H9 (cell line): ENCODE data around the gene KRTAP16-1. TPM values are rescaled to one million over a fixed set of nuclear protein-coding genes. Genes with fewer than 3 reads are reported as not detected.
A peak's percentile ranks its signal among the peaks of the same experiment; 100 is the strongest.

Experiments used
- DNase-seq: peaks from one replicate; pipeline ENCODE4 v3.0.0-alpha.2; 2017
- H2AFZ ChIP-seq: one replicate; pipeline ENCODE4 v1.6.1; 2013; ENCODE audit warnings: mild to moderate bottlenecking, low read length, control low read depth, moderate library complexity
- H2AK5ac ChIP-seq: 2 replicates; pipeline ENCODE4 v1.6.1; 2013; ENCODE audit warnings: low read length, control low read depth, mixed read lengths; ENCODE audit not compliant: insufficient read length
- H2BK120ac ChIP-seq: one replicate; pipeline ENCODE4 v1.6.1; 2013; ENCODE audit warnings: low read depth, mild to moderate bottlenecking, low read length, control low read depth, inconsistent platforms; ENCODE audit not compliant: poor library complexity, severe bottlenecking
- H2BK12ac ChIP-seq: 2 replicates; pipeline ENCODE4 v1.6.1; 2013; ENCODE audit warnings: low read length, control low read depth, mixed read lengths, low read depth; ENCODE audit not compliant: insufficient read length
- H2BK15ac ChIP-seq: 2 replicates; pipeline ENCODE4 v1.6.1; 2013; ENCODE audit warnings: low read depth, low read length, control low read depth
- H2BK20ac ChIP-seq: one replicate; pipeline ENCODE4 v1.6.1; 2013; ENCODE audit warnings: low read depth, mild to moderate bottlenecking, low read length, control low read depth, inconsistent platforms; ENCODE audit not compliant: poor library complexity, severe bottlenecking
- H2BK5ac ChIP-seq: 2 replicates; pipeline ENCODE4 v1.6.1; 2013; ENCODE audit warnings: low read length, control low read depth, mixed read lengths; ENCODE audit not compliant: insufficient read length
- H3K14ac ChIP-seq: 2 replicates; pipeline ENCODE4 v1.6.1; 2013; ENCODE audit warnings: low read length, control low read depth; ENCODE audit not compliant: insufficient read depth
- H3K18ac ChIP-seq: 2 replicates; pipeline ENCODE4 v1.6.1; 2013; ENCODE audit warnings: low read depth, mild to moderate bottlenecking, mixed read lengths, low read length, control low read depth; ENCODE audit not compliant: insufficient read length
- H3K23ac ChIP-seq: 2 replicates; pipeline ENCODE4 v1.6.1; 2013; ENCODE audit warnings: low read length, control low read depth, mixed read lengths, low read depth; ENCODE audit not compliant: insufficient read length
- H3K23me2 ChIP-seq: 2 replicates; pipeline ENCODE4 v1.6.1; 2013; ENCODE audit warnings: low read depth, mild to moderate bottlenecking, mixed read lengths, low read length, control low read depth; ENCODE audit not compliant: insufficient read length, poor library complexity, severe bottlenecking
- H3K27ac ChIP-seq: 2 replicates; pipeline ENCODE4 v1.5.1; 2013; ENCODE audit warnings: low read length, control low read depth, mixed read lengths, low read depth; ENCODE audit not compliant: insufficient read length
- H3K27me3 ChIP-seq: 2 replicates; pipeline ENCODE4 v1.6.1; 2013; ENCODE audit warnings: low read length, control low read depth, inconsistent platforms; ENCODE audit not compliant: insufficient read depth
- H3K4ac ChIP-seq: 2 replicates; pipeline ENCODE4 v1.6.1; 2013; ENCODE audit warnings: low read depth, mild to moderate bottlenecking, control low read depth, inconsistent platforms, low read length, moderate library complexity
- H3K4me1 ChIP-seq: 2 replicates; pipeline ENCODE4 v1.6.1; 2013; ENCODE audit warnings: low read length, control low read depth, inconsistent platforms; ENCODE audit not compliant: insufficient read depth
- H3K4me2 ChIP-seq: 2 replicates; pipeline ENCODE4 v1.6.1; 2013; ENCODE audit warnings: low read length, control low read depth, mixed read lengths; ENCODE audit not compliant: insufficient read length, insufficient read depth
- H3K56ac ChIP-seq: 2 replicates; pipeline ENCODE4 v1.6.1; 2013; ENCODE audit warnings: low read depth, mild to moderate bottlenecking, mixed read lengths, low read length, control low read depth; ENCODE audit not compliant: insufficient read length
- H3K79me1 ChIP-seq: 2 replicates; pipeline ENCODE4 v1.6.1; 2013; ENCODE audit warnings: low read depth, mild to moderate bottlenecking, moderate library complexity, low read length, control low read depth, inconsistent platforms; ENCODE audit not compliant: insufficient read depth, poor library complexity, severe bottlenecking
- H3K79me2 ChIP-seq: 2 replicates; pipeline ENCODE4 v1.6.1; 2013; ENCODE audit warnings: low read length, control low read depth, inconsistent platforms; ENCODE audit not compliant: insufficient read depth
- H3K9ac ChIP-seq: 2 replicates; pipeline ENCODE4 v1.6.1; 2013; ENCODE audit warnings: low read length, control low read depth, mixed read lengths; ENCODE audit not compliant: insufficient read length; ENCODE audit errors: extremely low read depth
- H3K9me3 ChIP-seq: one replicate; pipeline ENCODE4 v1.6.1; 2013; ENCODE audit warnings: low read depth, low read length, inconsistent platforms; ENCODE audit not compliant: control insufficient read depth
- H3T11ph ChIP-seq: one replicate; pipeline ENCODE4 v1.6.1; 2013; ENCODE audit warnings: mild to moderate bottlenecking, low read length, control low read depth, inconsistent platforms
- H4K20me1 ChIP-seq: one replicate; pipeline ENCODE4 v1.6.1; 2013; ENCODE audit not compliant: control insufficient read depth, insufficient read length, insufficient read depth
- H4K5ac ChIP-seq: 2 replicates; pipeline ENCODE4 v1.6.1; 2013; ENCODE audit warnings: low read depth, mild to moderate bottlenecking, mixed read lengths, low read length, control low read depth; ENCODE audit not compliant: insufficient read length
- H4K8ac ChIP-seq: replicated peaks from 2 replicates; pipeline ENCODE4 v1.6.1; 2013; ENCODE audit warnings: low read length, control low read depth, mixed read lengths, low read depth; ENCODE audit not compliant: insufficient read length
- H4K91ac ChIP-seq: 2 replicates; pipeline ENCODE4 v1.6.1; 2013; ENCODE audit warnings: low read depth, mild to moderate bottlenecking, moderate library complexity, mixed read lengths, low read length, control low read depth; ENCODE audit not compliant: insufficient read length
- H3K27ac Mint-ChIP-seq, 3 experiments: 2 replicates in 2 of 3; 3 replicates in 1 of 3; pipeline ENCODE4 v1.8.0; 2020 to 2021; ENCODE audit warnings: mixed read lengths in 3 of 3, mild to moderate bottlenecking in 1 of 3, moderate library complexity in 1 of 3
- H3K27me3 Mint-ChIP-seq: 2 replicates; pipeline ENCODE4 v1.8.0; 2021; ENCODE audit warnings: low read depth, mild to moderate bottlenecking, moderate library complexity, mixed read lengths
- H3K36me3 Mint-ChIP-seq, 3 experiments: 2 replicates in 2 of 3; 3 replicates in 1 of 3; pipeline ENCODE4 v1.8.0; 2020 to 2021; ENCODE audit warnings: low read depth in 3 of 3, mixed read lengths in 3 of 3; ENCODE audit not compliant: insufficient read depth in 1 of 3
- H3K4me1 Mint-ChIP-seq, 2 experiments: 2 replicates each; pipeline ENCODE4 v1.8.0; 2020; ENCODE audit warnings: mixed read lengths in 2 of 2
- H3K4me3 Mint-ChIP-seq, 2 experiments: 2 replicates in 1 of 2; 3 replicates in 1 of 2; pipeline ENCODE4 v1.8.0; 2020 to 2021; ENCODE audit warnings: mild to moderate bottlenecking in 2 of 2, mixed read lengths in 2 of 2, moderate library complexity in 1 of 2
- H3K9me3 Mint-ChIP-seq, 2 experiments: 2 replicates in 1 of 2; 3 replicates in 1 of 2; pipeline ENCODE4 v1.8.0; 2020; ENCODE audit warnings: mild to moderate bottlenecking in 2 of 2, mixed read lengths in 2 of 2, moderate library complexity in 1 of 2
- CTCF ChIP-seq: fragments of 200-600 bp; sonication (generic); conservative IDR thresholded peaks from 3 replicates; pipeline ENCODE4 v1.8.0; 2021; ENCODE audit warnings: antibody characterized with exemption, mild to moderate bottlenecking
- WGBS: extraction: QIAGEN DNeasy Blood & Tissue Kit; methylation state at CpG from one replicate; pipeline ENCODE4 v1.1.7; 2013; ENCODE audit warnings: missing lambda C conversion rate, low lambda C conversion rate, mixed read lengths; ENCODE audit not compliant: insufficient read length; ENCODE audit errors: extremely low coverage; 5-methylcytosine and 5-hydroxymethylcytosine counted together
- total RNA-seq: library from RNA; stranded (reverse); gene quantifications from 2 replicates; pipeline ENCODE4 v1.2.1, GENCODE V29; 2021

The KRTAP16-1 gene
- total RNA-seq, 1 experiment from 2014 or later: not detected

- Histone ChIP-seq H3K27ac (no peak within 1 kb of the TSS), H3K4me1 (no peaks in the 10 kb centered on the region; the same call in 1 of the 2 replicates), H3K14ac (peak within 1 kb of the TSS; percentile 40; the same call in 1 of the 2 replicates), H3K79me2 (no peaks in the 10 kb centered on the region), H3K56ac (no peak within 1 kb of the TSS), H2BK120ac (no peak within 1 kb of the TSS), H2BK20ac (no peak within 1 kb of the TSS), H3T11ph (no peak within 1 kb of the TSS), H2BK5ac (no peak within 1 kb of the TSS), H4K91ac (no peak within 1 kb of the TSS), H2AK5ac (no peak within 1 kb of the TSS), H3K9me3 (no peaks in the 10 kb centered on the region), H4K5ac (no peak within 1 kb of the TSS), H3K27me3 (no peaks in the 10 kb centered on the region), H3K23me2 (no peaks in the 10 kb centered on the region), H2BK12ac (no peak within 1 kb of the TSS), H3K18ac (no peak within 1 kb of the TSS), H4K8ac (no peak within 1 kb of the TSS), H2AFZ (no peak within 1 kb of the TSS), H4K20me1 (no peaks in the 10 kb centered on the region), H3K4ac (no peak within 1 kb of the TSS; the same call in 1 of the 2 replicates), H3K4me2 (no peak within 1 kb of the TSS), H2BK15ac (no peak within 1 kb of the TSS), H3K79me1 (no peaks in the 10 kb centered on the region), H3K23ac (no peak within 1 kb of the TSS), H3K9ac (no peak within 1 kb of the TSS)
- Mint-ChIP-seq H3K27me3 (peaks cover 7% of the 10 kb centered on the region), H3K9me3 (peaks cover 11 to 12% of the 10 kb centered on the region in 2 experiments; a peak in 4 of 5 replicates), H3K27ac (no peak within 1 kb of the TSS), H3K4me1 (peaks cover 0 to 3% of the 10 kb centered on the region in 2 experiments; a peak in 1 of 4 replicates), H3K36me3 (peaks cover 0 to 12% (median 11%) of the 10 kb centered on the region in 3 experiments; a peak in 1 of 7 replicates), H3K4me3 (no peak within 1 kb of the TSS)
- DNase-seq: no peak
- no peak for TF ChIP-seq CTCF
- no CpG with 5 or more reads among the region's 24 CpGs for whole genome bisulfite sequencing
These were observed 6.2 kb upstream of the KRTAP16-1 start, which contains the start of gene KRTAP17-1 for GRCh38 chr17:41315204-41315794. Gene KRTAP17-1 (minus strand): TSS chr17:41315710. CDS start chr17:41315650, 60 bp downstream.
